H1 (cell line): ENCODE measurements around the gene CTNND2. TPM values are rescaled to one million over a fixed set of nuclear protein-coding genes. Genes with fewer than 3 reads are reported as not detected.

Source experiments
- CTCF ChIA-PET: fragments of 300-600 bp; sonication (Branson Sonifier 250); formaldehyde crosslinking; loops from one replicate; lab custom pipeline; 2021; ENCODE audit not compliant: partially characterized antibody; lab: Charles Lee
- POLR2A ChIA-PET: fragments of 300-600 bp; sonication (Branson Sonifier 250); formaldehyde crosslinking; loops from one replicate; lab custom pipeline; 2021; ENCODE audit warnings: inconsistent platforms; ENCODE audit not compliant: partially characterized antibody; lab: Charles Lee
- DNase-seq, 2 experiments: peaks; one replicate each; pipeline versions ENCODE4 v3.0.0 to v3.0.0-alpha.2; 2010 to 2022; ENCODE audit warnings: low spot score in 2 of 2, low read depth in 1 of 2, mixed read lengths in 1 of 2
- FAIRE-seq: peaks from 2 replicates; lab custom pipeline; 2011; peaks lifted over from hg19 to GRCh38; lab: Jason Lieb, UNC
- H2AFZ ChIP-seq: 2 replicates; pipeline ENCODE4 v1.8.1; 2012; ENCODE audit warnings: low read length, inconsistent platforms
- H2AK5ac ChIP-seq: 2 replicates; pipeline ENCODE4 v1.6.1; 2013; ENCODE audit warnings: low read depth, low read length
- H2BK120ac ChIP-seq: replicated peaks from 2 replicates; pipeline ENCODE3; 2013; ENCODE audit warnings: low read depth, low read length, inconsistent platforms
- H2BK12ac ChIP-seq: 2 replicates; pipeline ENCODE4 v1.6.1; 2013; ENCODE audit warnings: low read depth, low read length
- H2BK15ac ChIP-seq: 2 replicates; pipeline ENCODE4 v1.6.1; 2013; ENCODE audit warnings: low read length
- H2BK20ac ChIP-seq: 2 replicates; pipeline ENCODE4 v1.6.1; 2013; ENCODE audit warnings: low read length
- H2BK5ac ChIP-seq: 2 replicates; pipeline ENCODE4 v1.6.1; 2013; ENCODE audit warnings: low read depth, low read length
- H3K14ac ChIP-seq: 2 replicates; pipeline ENCODE4 v1.6.1; 2013; ENCODE audit warnings: inconsistent platforms; ENCODE audit not compliant: insufficient read length
- H3K18ac ChIP-seq: 2 replicates; pipeline ENCODE4 v1.6.1; 2013; ENCODE audit warnings: low read length; ENCODE audit errors: extremely low read depth
- H3K23ac ChIP-seq: 2 replicates; pipeline ENCODE4 v1.6.1; 2013; ENCODE audit warnings: inconsistent platforms; ENCODE audit not compliant: insufficient read length
- H3K23me2 ChIP-seq: 2 replicates; pipeline ENCODE4 v1.6.1; 2013; ENCODE audit warnings: low read depth, low read length
- H3K27ac ChIP-seq: 2 replicates; pipeline ENCODE4 v1.6.1; 2011; ENCODE audit warnings: low read depth, low read length, inconsistent platforms
- H3K27me3 ChIP-seq, 4 experiments: replicated peaks in 1 of 4; 1 replicate in 1 of 4; 2 replicates in 3 of 4; pipeline versions ENCODE4 v1.6.1 to v1.8.1; 2011 to 2013; ENCODE audit warnings: low read length in 3 of 4, mild to moderate bottlenecking in 3 of 4, inconsistent platforms in 2 of 4, mixed read lengths in 2 of 4, moderate library complexity in 1 of 4; ENCODE audit not compliant: control insufficient read depth in 3 of 4, insufficient read depth in 3 of 4; ENCODE audit errors: extremely low read depth in 1 of 4
- H3K36me3 ChIP-seq, 4 experiments: 2 replicates each; pipeline versions ENCODE4 v1.6.1 to v1.8.1; 2011 to 2013; ENCODE audit warnings: mild to moderate bottlenecking in 4 of 4, low read length in 3 of 4, moderate library complexity in 2 of 4, control low read depth in 1 of 4, inconsistent platforms in 1 of 4; ENCODE audit not compliant: insufficient read depth in 4 of 4, control insufficient read depth in 2 of 4
- H3K4ac ChIP-seq: replicated peaks from 2 replicates; pipeline ENCODE3; 2013; ENCODE audit warnings: low read length, low read depth, mixed read lengths, inconsistent platforms; ENCODE audit not compliant: insufficient read length
- H3K4me1 ChIP-seq, 4 experiments: replicated peaks in 1 of 4; 1 replicate in 1 of 4; 2 replicates in 3 of 4; pipeline versions ENCODE4 v1.6.1 to v1.8.1; 2011 to 2013; ENCODE audit warnings: low read length in 3 of 4, inconsistent platforms in 2 of 4, mixed read lengths in 1 of 4; ENCODE audit not compliant: insufficient read depth in 4 of 4, control insufficient read depth in 3 of 4
- H3K4me2 ChIP-seq, 2 experiments: 2 replicates each; pipeline versions ENCODE4 v1.6.1 to v1.8.1; 2011 to 2013; ENCODE audit warnings: low read depth in 2 of 2, low read length in 2 of 2, control low read depth in 1 of 2, inconsistent platforms in 1 of 2, mild to moderate bottlenecking in 1 of 2; ENCODE audit not compliant: insufficient read depth in 1 of 2
- H3K4me3 ChIP-seq, 4 experiments: fragments of 200-600, 300-600 bp in 1 of 4; sonication (generic), shearing (Covaris generic), sonication (Bioruptor Twin) in 1 of 4; 2 replicates each; pipeline versions ENCODE4 v1.5.1 to v1.8.1; 2011 to 2016; ENCODE audit warnings: low read length in 4 of 4, low read depth in 3 of 4, control low read depth in 2 of 4, inconsistent platforms in 2 of 4, mild to moderate bottlenecking in 2 of 4, mixed read lengths in 1 of 4, moderate library complexity in 1 of 4; ENCODE audit not compliant: insufficient read depth in 2 of 4; ENCODE audit errors: extremely low read depth in 1 of 4
- H3K56ac ChIP-seq: replicated peaks from 2 replicates; pipeline ENCODE3; 2013; ENCODE audit warnings: low read depth, mild to moderate bottlenecking, mixed read lengths, low read length, inconsistent platforms; ENCODE audit not compliant: insufficient read length
- H3K79me1 ChIP-seq: 2 replicates; pipeline ENCODE4 v1.6.1; 2013; ENCODE audit warnings: low read depth, low read length, control low read depth
- H3K79me2 ChIP-seq, 2 experiments: 2 replicates each; pipeline versions ENCODE4 v1.6.1 to v1.8.1; 2012 to 2013; ENCODE audit warnings: low read length in 2 of 2, mild to moderate bottlenecking in 2 of 2, inconsistent platforms in 1 of 2; ENCODE audit not compliant: insufficient read depth in 2 of 2, control insufficient read depth in 1 of 2
- H3K9ac ChIP-seq, 4 experiments: replicated peaks in 1 of 4; 1 replicate in 1 of 4; 2 replicates in 3 of 4; pipeline versions ENCODE4 v1.6.1 to v1.8.1; 2011 to 2013; ENCODE audit warnings: low read depth in 3 of 4, low read length in 3 of 4, control low read depth in 2 of 4, mild to moderate bottlenecking in 2 of 4, moderate library complexity in 2 of 4, inconsistent platforms in 1 of 4; ENCODE audit errors: extremely low read depth in 1 of 4
- H3K9me3 ChIP-seq, 2 experiments: 2 replicates each; pipeline versions ENCODE4 v1.6.1 to v1.8.1; 2012 to 2013; ENCODE audit warnings: mild to moderate bottlenecking in 2 of 2, moderate library complexity in 2 of 2, control low read depth in 1 of 2, inconsistent platforms in 1 of 2, low read depth in 1 of 2, low read length in 1 of 2, mixed read lengths in 1 of 2; ENCODE audit not compliant: insufficient read depth in 2 of 2
- H4K20me1 ChIP-seq, 2 experiments: replicated peaks in 1 of 2; 2 replicates each; pipeline versions ENCODE3 to v1.8.1; 2011 to 2013; ENCODE audit warnings: inconsistent platforms in 2 of 2, low read length in 2 of 2, mild to moderate bottlenecking in 1 of 2; ENCODE audit not compliant: insufficient read depth in 2 of 2, control insufficient read depth in 1 of 2
- H4K5ac ChIP-seq: 2 replicates; pipeline ENCODE4 v1.6.1; 2013; ENCODE audit warnings: low read length, low read depth, mixed read lengths, inconsistent platforms; ENCODE audit not compliant: insufficient read length
- H4K8ac ChIP-seq: 2 replicates; pipeline ENCODE4 v1.8.0; 2013; ENCODE audit warnings: mild to moderate bottlenecking, moderate library complexity, low read length, inconsistent platforms; ENCODE audit not compliant: insufficient read depth; ENCODE audit errors: extremely low read depth
- H4K91ac ChIP-seq: replicated peaks from 2 replicates; pipeline ENCODE3; 2013; ENCODE audit warnings: low read length, mixed read lengths, inconsistent platforms; ENCODE audit not compliant: insufficient read length
- BRCA1 ChIP-seq: IDR thresholded peaks from 2 replicates; pipeline ENCODE4 v1.6.1; 2012; ENCODE audit warnings: low read depth, low read length, improper control_type of control experiment
- CEBPB ChIP-seq: IDR thresholded peaks from 2 replicates; pipeline ENCODE4 v1.6.1; 2012; ENCODE audit warnings: low read depth, low read length
- EGR1 ChIP-seq: IDR thresholded peaks from 2 replicates; pipeline ENCODE4 v1.6.1; 2011; ENCODE audit warnings: low read depth, low read length, borderline replicate concordance
- GABPA ChIP-seq: IDR thresholded peaks from 2 replicates; pipeline ENCODE4 v1.6.1; 2011; ENCODE audit warnings: mild to moderate bottlenecking, low read length, moderate library complexity, borderline replicate concordance; ENCODE audit not compliant: insufficient read depth
- HDAC2 ChIP-seq, 2 experiments: fragments of 300-600 bp in 1 of 2; sonication (generic) in 1 of 2; IDR thresholded peaks; 2 replicates each; pipeline ENCODE4 v1.6.1; 2011 to 2012; ENCODE audit warnings: low read depth in 2 of 2, low read length in 2 of 2, mild to moderate bottlenecking in 2 of 2, moderate library complexity in 2 of 2, borderline replicate concordance in 1 of 2, inconsistent platforms in 1 of 2
- JUN ChIP-seq: IDR thresholded peaks from 2 replicates; pipeline ENCODE4 v1.6.1; 2011; ENCODE audit warnings: low read depth, mild to moderate bottlenecking, improper control_type of control experiment, low read length
- RNF2 ChIP-seq: fragments of 200-900, 300-1000 bp; sonication (generic); IDR thresholded peaks from 2 replicates; pipeline ENCODE4 v1.7.1; 2016; ENCODE audit warnings: borderline replicate concordance, low read depth, mild to moderate bottlenecking, antibody characterized with exemption, low read length; ENCODE audit not compliant: poor library complexity, severe bottlenecking; ENCODE audit errors: missing control alignments
- SAP30 ChIP-seq: fragments of 300-600 bp; sonication (generic); IDR thresholded peaks from 2 replicates; pipeline ENCODE4 v1.7.1; 2012; ENCODE audit warnings: low read length, moderate library complexity, mild to moderate bottlenecking, inconsistent platforms; ENCODE audit not compliant: insufficient read depth, insufficient replicate concordance
- SIN3A ChIP-seq, 2 experiments: IDR thresholded peaks in 1 of 2; conservative IDR thresholded peaks in 1 of 2; 2 replicates each; pipeline ENCODE4 v1.6.1; 2011 to 2012; ENCODE audit warnings: low read length in 2 of 2, improper control_type of control experiment in 1 of 2, low read depth in 1 of 2, mild to moderate bottlenecking in 1 of 2
- SP4 ChIP-seq: IDR thresholded peaks from 2 replicates; pipeline ENCODE4 v1.6.1; 2012; ENCODE audit warnings: low read length, inconsistent platforms
- TCF12 ChIP-seq: IDR thresholded peaks from 2 replicates; pipeline ENCODE4 v1.6.1; 2011; ENCODE audit warnings: low read depth, mild to moderate bottlenecking, low read length
- WGBS, 2 experiments: shearing (Covaris generic) in 1 of 2; methylation state at CpG; one replicate each; pipeline versions ENCODE4 v1.1.6 to v1.1.7; 2013 to 2015; ENCODE audit warnings: low lambda C conversion rate in 2 of 2, mixed read lengths in 2 of 2, inconsistent platforms in 1 of 2, low coverage in 1 of 2, missing lambda C conversion rate in 1 of 2; ENCODE audit not compliant: insufficient replicate concordance in 2 of 2, insufficient coverage in 1 of 2, insufficient read length in 1 of 2; ENCODE audit errors: extremely low coverage in 1 of 2, missing lambda C conversion rate in 1 of 2; 5-methylcytosine and 5-hydroxymethylcytosine counted together
- polyA plus RNA-seq, 7 experiments: library from polyadenylated mRNA; depleted of rRNA in 3 of 7; stranded (reverse) in 5 of 7; unstranded in 2 of 7; fragments of >200 nt in 5 of 7; fragments of 200-250 nt in 2 of 7; gene quantifications; 1 replicate in 5 of 7; 2 replicates in 1 of 7; 4 replicates in 1 of 7; pipeline versions ENCODE4 v1.2.1 to v1.2.3, GENCODE V29; 2011 to 2013; ENCODE audit warnings: missing spikeins in 2 of 7, mixed read lengths in 2 of 7
- total RNA-seq: library from RNA; stranded (reverse); fragmentation: NEBNext Ultra II Directional; extraction: Animal tissue kit (Norgen Biotek cat#: 25700); gene quantifications from 2 replicates; pipeline ENCODE4 v1.2.1, GENCODE V29; 2021
- TF ChIP-seq, protein P1 (sequence below): IDR thresholded peaks from 2 replicates; pipeline ENCODE4 v1.6.1; 2012; ENCODE audit warnings: low read length, inconsistent platforms

The CTNND2 gene
- total and polyA plus RNA-seq, 2 of the 8 experiments (the other 6 are each of a cell fraction or from before 2014, with no cell fraction given) = 7.4 to 14.2 TPM

DNA sequence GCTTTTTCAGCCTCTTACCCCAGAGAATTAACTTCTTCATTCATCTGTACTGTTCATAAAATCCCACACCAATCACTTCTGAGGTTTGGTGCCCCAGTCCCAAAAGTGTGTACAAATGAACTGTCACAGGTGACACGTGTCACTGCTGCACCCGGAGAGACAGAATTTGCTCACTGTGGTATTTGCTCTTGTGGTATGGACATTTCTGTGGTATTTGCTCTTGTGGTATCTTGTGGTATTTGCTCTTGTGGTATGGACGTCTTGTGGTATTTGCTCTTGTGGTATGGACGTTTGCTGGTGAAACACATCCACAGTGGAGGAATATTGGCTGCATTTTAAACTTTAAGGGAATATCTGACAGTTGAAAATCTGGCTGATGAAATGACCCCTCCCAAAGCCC, 928.3 kb downstream of the CTNND2 start:
- 84% methylated on average over 4 of the region's 4 CpGs; no CpG with 5 or more reads in 1 of the 2 experiments for WGBS, 2 experiments
- CTCF ChIA-PET = interaction anchor here (0.6 to 5.2 kb wide), 4 partner anchors 9 to 286 kb away, joined by 3 to 35 read pairs (median 5); no protein-coding TSS in a partner anchor
- no peak overlapping the region for H3K4me3 ChIP-seq
- TF ChIP-seq SP4 (no peak), RNF2 (no peak), HDAC2 (IDR thresholded peaks at IDR 0.05; ENCODE audit: borderline replicate concordance in 1 of 2, low read depth in 2 of 2, low read length in 2 of 2) (no peak), CEBPB (no peak), SAP30 (no peak), GABPA (no peak), JUN (no peak), TCF12 (no peak), BRCA1 (no peak), EGR1 (no peak), SIN3A (conservative IDR thresholded peaks at IDR 0.05 in 1 of 2, IDR thresholded peaks at IDR 0.05 in 1 of 2; ENCODE audit: low read depth in 1 of 2, low read length in 2 of 2) (no peak)
- TF ChIP-seq, protein P1, sequence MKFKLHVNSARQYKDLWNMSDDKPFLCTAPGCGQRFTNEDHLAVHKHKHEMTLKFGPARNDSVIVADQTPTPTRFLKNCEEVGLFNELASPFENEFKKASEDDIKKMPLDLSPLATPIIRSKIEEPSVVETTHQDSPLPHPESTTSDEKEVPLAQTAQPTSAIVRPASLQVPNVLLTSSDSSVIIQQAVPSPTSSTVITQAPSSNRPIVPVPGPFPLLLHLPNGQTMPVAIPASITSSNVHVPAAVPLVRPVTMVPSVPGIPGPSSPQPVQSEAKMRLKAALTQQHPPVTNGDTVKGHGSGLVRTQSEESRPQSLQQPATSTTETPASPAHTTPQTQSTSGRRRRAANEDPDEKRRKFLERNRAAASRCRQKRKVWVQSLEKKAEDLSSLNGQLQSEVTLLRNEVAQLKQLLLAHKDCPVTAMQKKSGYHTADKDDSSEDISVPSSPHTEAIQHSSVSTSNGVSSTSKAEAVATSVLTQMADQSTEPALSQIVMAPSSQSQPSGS = no peak

More for the DNA sequence above, 928.3 kb downstream of the CTNND2 start:
- Histone ChIP-seq H2BK20ac (no peak overlapping the region), H4K91ac (no peak overlapping the region), H3K4me1 (no peaks in the 10 kb centered on the region), H3K14ac (no peak overlapping the region), H4K5ac (no peak overlapping the region), H3K56ac (no peak overlapping the region), H3K23ac (no peak overlapping the region), H3K27me3 (no peaks in the 10 kb centered on the region), H4K20me1 (no peaks in the 10 kb centered on the region), H3K9me3 (no peaks in the 10 kb centered on the region), H2AK5ac (no peak overlapping the region), H3K4me2 (no peak overlapping the region), H3K18ac (no peak overlapping the region), H3K27ac (no peak overlapping the region), H2BK120ac (no peak overlapping the region), H3K4ac (no peak overlapping the region), H3K79me2 (no peaks in the 10 kb centered on the region), H3K9ac (no peak overlapping the region), H4K8ac (no peak overlapping the region), H2AFZ (no peak overlapping the region), H2BK5ac (no peak overlapping the region), H3K79me1 (no peaks in the 10 kb centered on the region), H3K23me2 (no peaks in the 10 kb centered on the region), H3K36me3 (no peaks in the 10 kb centered on the region), H2BK12ac (no peak overlapping the region), H2BK15ac (no peak overlapping the region)
- DNase-seq = no peak
- POLR2A ChIA-PET = no interaction called here
- FAIRE-seq = no peak
